IPS DF 6.9 (cell line): Measurements from ENCODE around the gene ALKBH7.

Experiments used
- DNase-seq: peaks from one replicate; pipeline ENCODE4 v3.0.0-alpha.2; 2013; ENCODE audit warnings: low read depth, low spot score
- H3K27ac ChIP-seq: one replicate; pipeline ENCODE4 v1.5.1; 2013; ENCODE audit warnings: low read length, control low read depth
- H3K27me3 ChIP-seq: 2 replicates; pipeline ENCODE4 v1.6.1; 2013; ENCODE audit warnings: mild to moderate bottlenecking, low read length; ENCODE audit not compliant: control insufficient read depth, insufficient read depth
- H3K36me3 ChIP-seq: 2 replicates; pipeline ENCODE4 v1.6.1; 2013; ENCODE audit warnings: low read length; ENCODE audit not compliant: control insufficient read depth, insufficient read depth
- H3K4me1 ChIP-seq: 2 replicates; pipeline ENCODE4 v1.6.1; 2013; ENCODE audit warnings: low read length; ENCODE audit not compliant: control insufficient read depth, insufficient read depth
- H3K4me3 ChIP-seq: 2 replicates; pipeline ENCODE4 v1.5.1; 2013; ENCODE audit warnings: mild to moderate bottlenecking, low read length
- H3K9me3 ChIP-seq: 2 replicates; pipeline ENCODE4 v1.6.1; 2013; ENCODE audit warnings: low read length, inconsistent platforms; ENCODE audit not compliant: control insufficient read depth, insufficient read depth
- whole genome bisulfite sequencing: extraction: QIAGEN DNeasy Blood & Tissue Kit; methylation state at CpG from one replicate; pipeline ENCODE4 v1.1.7; 2013; ENCODE audit warnings: mixed read lengths, missing lambda C conversion rate; ENCODE audit not compliant: insufficient read length, insufficient coverage; 5-methylcytosine and 5-hydroxymethylcytosine counted together

Gene ALKBH7

GRCh38 chr19:6364353-6364752 lies 8.2 kb upstream of the ALKBH7 start:
- no peak overlapping the region for H3K27ac ChIP-seq
- no peaks in the 10 kb centered on the region for H3K4me1 ChIP-seq
- peaks cover 4% of the 10 kb centered on the region for H3K36me3 ChIP-seq
- no CpG with 5 or more reads among the region's 21 CpGs for WGBS
- H3K4me3 ChIP-seq = no peak overlapping the region
- no peak for DNase-seq
- no peaks in the 10 kb centered on the region for H3K27me3 ChIP-seq
- no peaks in the 10 kb centered on the region for H3K9me3 ChIP-seq

- no CpG with 5 or more reads among the region's 53 CpGs for WGBS
- H3K36me3 ChIP-seq = peaks cover 7% of the 10 kb centered on the region
- peaks cover 2% of the 10 kb centered on the region for H3K4me1 ChIP-seq
- H3K9me3 ChIP-seq = no peaks in the 10 kb centered on the region
- DNase-seq = peak; percentile 92
- H3K4me3 ChIP-seq = peak overlapping the region; percentile 97; the same call in 1 of the 2 replicates
- H3K27me3 ChIP-seq = no peaks in the 10 kb centered on the region
- H3K27ac ChIP-seq = no peak overlapping the region
These were observed 660 bp downstream of the ALKBH7 start for GRCh38 chr19:6373096-6373812.

- Histone ChIP-seq H3K27me3 (no peaks in the 10 kb centered on the region), H3K9me3 (no peaks in the 10 kb centered on the region), H3K4me1 (peaks cover 2% of the 10 kb centered on the region), H3K4me3 (peak overlapping the region; percentile 6; the same call in 1 of the 2 replicates), H3K36me3 (peaks cover 7% of the 10 kb centered on the region; the same call in 1 of the 2 replicates), H3K27ac (no peak overlapping the region)
- no CpG with 5 or more reads among the region's 5 CpGs for WGBS
- no peak for DNase-seq
These were observed 1.2 kb downstream of the ALKBH7 start for GRCh38 chr19:6373813-6374108.

GRCh38 chr19:6374161-6374709 lies 1.6 kb downstream of the ALKBH7 start:
- Histone ChIP-seq H3K4me1 (peaks cover 2% of the 10 kb centered on the region), H3K27ac (no peak overlapping the region), H3K27me3 (no peaks in the 10 kb centered on the region), H3K4me3 (no peak overlapping the region; the same call in 1 of the 2 replicates), H3K9me3 (no peaks in the 10 kb centered on the region), H3K36me3 (peaks cover 7% of the 10 kb centered on the region; the same call in 1 of the 2 replicates)
- WGBS = no CpG with 5 or more reads among the region's 29 CpGs
- no peak for DNase-seq

- H3K36me3 ChIP-seq = peaks cover 11% of the 10 kb centered on the region
- no peak for DNase-seq
- no peak overlapping the region for H3K27ac ChIP-seq
These were observed 2.3 kb downstream of the ALKBH7 start for GRCh38 chr19:6374711-6375410.

GRCh38 chr19:6375411-6376010 lies 2.9 kb downstream of the ALKBH7 start, which contains the start of gene PSPN:
PSPN (minus strand) TSS chr19:6375933; CDS start chr19:6375849, 84 bp downstream.
- WGBS = no CpG with 5 or more reads among the region's 25 CpGs
- H3K27ac ChIP-seq = no peak within 1 kb of the TSS

More at GRCh38 chr19:6374711-6375410, 2.3 kb downstream of the ALKBH7 start:
- no peaks in the 10 kb centered on the region for H3K27me3 ChIP-seq
- H3K9me3 ChIP-seq = no peaks in the 10 kb centered on the region; the same call in 1 of the 2 replicates
- no peak overlapping the region for H3K4me3 ChIP-seq
- no CpG with 5 or more reads among the region's 29 CpGs for WGBS
- peaks cover 2% of the 10 kb centered on the region for H3K4me1 ChIP-seq

GRCh38 chr19:6376512-6377190 lies 4.1 kb downstream of the ALKBH7 start:
- Histone ChIP-seq H3K4me1 (peaks cover 2% of the 10 kb centered on the region), H3K4me3 (no peak overlapping the region), H3K36me3 (peaks cover 29% of the 10 kb centered on the region), H3K9me3 (no peaks in the 10 kb centered on the region; the same call in 1 of the 2 replicates), H3K27ac (no peak overlapping the region), H3K27me3 (no peaks in the 10 kb centered on the region)
- no CpG with 5 or more reads among the region's 19 CpGs for WGBS
- DNase-seq = no peak

More at GRCh38 chr19:6375411-6376010, 2.9 kb downstream of the ALKBH7 start, which contains the start of gene PSPN:
- Histone ChIP-seq H3K4me1 (peaks cover 2% of the 10 kb centered on the region), H3K4me3 (no peak within 1 kb of the TSS), H3K27me3 (no peaks in the 10 kb centered on the region), H3K36me3 (peaks cover 18% of the 10 kb centered on the region), H3K9me3 (no peaks in the 10 kb centered on the region; the same call in 1 of the 2 replicates)
- no peak for DNase-seq

- H3K4me1 ChIP-seq = peaks cover 2% of the 10 kb centered on the region
- H3K9me3 ChIP-seq = no peaks in the 10 kb centered on the region; the same call in 1 of the 2 replicates
- DNase-seq = no peak
- no CpG with 5 or more reads among the region's 6 CpGs for WGBS
- no peaks in the 10 kb centered on the region for H3K27me3 ChIP-seq
- peaks cover 37% of the 10 kb centered on the region for H3K36me3 ChIP-seq
- H3K4me3 ChIP-seq = no peak overlapping the region
- H3K27ac ChIP-seq = no peak overlapping the region
These were observed 5.4 kb downstream of the ALKBH7 start for GRCh38 chr19:6378041-6378440.

GRCh38 chr19:6378486-6378885 lies 5.9 kb downstream of the ALKBH7 start:
- H3K4me3 ChIP-seq = no peak overlapping the region
- H3K36me3 ChIP-seq = peaks cover 41% of the 10 kb centered on the region
- H3K27me3 ChIP-seq = no peaks in the 10 kb centered on the region
- WGBS = no CpG with 5 or more reads among the region's 9 CpGs
- no peaks in the 10 kb centered on the region; the same call in 1 of the 2 replicates for H3K9me3 ChIP-seq
- no peak for DNase-seq
- peaks cover 2% of the 10 kb centered on the region for H3K4me1 ChIP-seq
- no peak overlapping the region for H3K27ac ChIP-seq

- Histone ChIP-seq H3K4me3 (no peak overlapping the region), H3K27ac (no peak overlapping the region), H3K36me3 (peaks cover 40% of the 10 kb centered on the region), H3K9me3 (no peaks in the 10 kb centered on the region; the same call in 1 of the 2 replicates), H3K27me3 (no peaks in the 10 kb centered on the region), H3K4me1 (no peaks in the 10 kb centered on the region; the same call in 1 of the 2 replicates)
- WGBS = no CpG with 5 or more reads among the region's 3 CpGs
- no peak for DNase-seq
These were observed 7.2 kb downstream of the ALKBH7 start for GRCh38 chr19:6379744-6380143.
